GM21576 (cell line): Measurements from ENCODE around the gene MYH16.
"Not testable (repeated sequence)": the region's sequence is repeated elsewhere in the genome, so short reads cannot be mapped to it uniquely, and the experiment has no call there.

Experiments used
- ATAC-seq: cut with Tn5 transposase; IDR thresholded peaks from one replicate; pipeline ENCODE4 v1.9.1; 2021; ENCODE audit warnings: mild to moderate bottlenecking, moderate library complexity; ENCODE audit not compliant: unreplicated experiment

Gene MYH16

DNA sequence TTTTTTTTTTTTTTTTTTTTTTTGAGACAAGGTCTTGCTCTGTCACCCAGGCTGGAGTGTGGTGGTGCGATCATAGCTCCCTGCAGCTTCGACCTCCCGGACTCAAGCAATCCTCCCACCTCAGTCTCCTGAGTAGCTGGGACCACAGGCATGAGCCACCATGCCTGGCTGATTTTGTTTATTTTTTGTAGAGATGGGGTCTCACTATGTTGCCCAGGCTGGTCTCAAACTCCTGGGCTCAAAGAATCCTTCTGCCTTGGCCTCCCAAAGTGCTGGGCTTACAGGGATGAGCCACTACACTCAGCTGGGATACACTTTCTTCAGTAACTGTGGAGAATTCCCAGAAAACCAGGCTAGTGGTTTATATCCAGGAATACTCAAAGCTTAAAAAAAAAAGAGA, 78.0 kb downstream of the MYH16 start:
- not testable (repeated sequence) for ATAC-seq

DNA sequence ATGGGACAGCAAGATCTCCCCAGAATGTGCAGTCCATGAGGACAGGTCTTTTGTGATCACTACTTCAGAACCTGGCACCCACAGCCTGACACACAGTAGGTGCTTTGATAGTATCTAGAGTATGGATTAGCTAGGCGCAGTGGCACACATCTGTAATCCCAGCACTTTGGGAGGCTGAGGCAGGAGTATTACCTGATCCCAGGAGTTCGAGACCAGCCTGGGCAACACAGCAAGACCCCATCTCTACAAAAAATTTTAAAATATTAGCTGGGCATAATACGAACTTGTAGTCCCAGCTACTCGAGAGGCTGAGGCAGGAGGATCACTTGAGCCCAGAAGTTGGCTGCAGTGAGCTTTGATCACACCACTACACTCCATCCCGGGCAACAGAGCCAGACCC, 79.6 kb downstream of the MYH16 start:
- ATAC-seq, result no peak

DNA sequence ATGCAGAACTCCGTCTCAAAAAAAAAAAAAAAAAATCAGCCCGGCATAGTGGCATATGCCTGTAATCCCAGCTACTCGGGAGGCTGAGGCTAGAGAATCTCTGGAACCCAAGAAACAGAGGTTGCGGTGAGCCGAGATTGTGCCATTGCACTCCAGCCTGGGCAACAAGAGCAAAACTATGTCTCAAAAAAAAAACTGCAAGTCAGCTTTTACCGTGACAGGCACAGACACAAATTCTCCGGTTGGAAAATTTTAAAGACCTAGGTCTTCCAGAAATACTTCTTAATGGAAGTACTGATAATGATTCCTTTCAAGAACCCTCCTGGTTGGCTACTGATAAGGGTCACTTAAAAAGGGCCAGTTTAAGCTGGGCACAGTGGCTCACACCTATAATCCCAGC, 82.5 kb downstream of the MYH16 start:
- ATAC-seq, result no peak

DNA sequence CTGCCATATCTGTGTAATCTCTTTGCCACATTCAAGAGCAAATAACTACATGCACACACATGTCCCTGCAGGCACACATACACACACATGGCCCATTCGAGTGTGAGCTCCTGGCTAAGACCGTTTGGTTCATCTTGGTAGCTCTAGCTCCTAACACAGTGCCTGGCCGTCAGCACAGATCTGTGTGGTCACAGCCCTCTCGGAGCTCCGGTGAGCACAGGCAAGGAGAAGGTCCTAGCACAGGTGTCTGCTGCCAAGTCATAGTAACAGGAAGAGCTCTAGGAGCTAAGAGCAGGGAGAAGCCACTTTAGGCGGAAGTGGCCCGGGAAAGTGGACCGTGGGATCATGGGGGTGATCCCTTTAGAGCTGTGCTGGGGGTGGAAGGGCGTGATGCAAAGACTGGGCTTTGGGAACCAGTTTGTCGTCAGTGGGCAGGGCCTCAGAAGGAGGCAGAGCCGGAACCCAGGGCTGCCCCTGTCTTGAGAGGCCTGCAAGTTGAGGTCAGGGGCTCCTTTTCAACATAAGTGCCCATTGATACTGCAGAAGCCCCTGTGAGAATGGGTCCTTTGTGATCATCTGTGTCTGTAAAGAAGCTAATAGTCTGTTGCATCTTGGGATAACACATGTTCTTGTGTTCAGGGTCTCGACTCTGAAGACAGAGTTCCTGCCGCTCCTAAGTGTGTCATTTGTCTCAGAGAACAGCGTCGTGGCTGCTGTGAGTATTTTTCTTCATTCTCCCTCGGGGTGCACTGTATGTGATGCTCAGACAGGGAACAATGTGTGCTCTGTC, 85.3 kb downstream of the MYH16 start:
- ATAC-seq, result no peak

DNA sequence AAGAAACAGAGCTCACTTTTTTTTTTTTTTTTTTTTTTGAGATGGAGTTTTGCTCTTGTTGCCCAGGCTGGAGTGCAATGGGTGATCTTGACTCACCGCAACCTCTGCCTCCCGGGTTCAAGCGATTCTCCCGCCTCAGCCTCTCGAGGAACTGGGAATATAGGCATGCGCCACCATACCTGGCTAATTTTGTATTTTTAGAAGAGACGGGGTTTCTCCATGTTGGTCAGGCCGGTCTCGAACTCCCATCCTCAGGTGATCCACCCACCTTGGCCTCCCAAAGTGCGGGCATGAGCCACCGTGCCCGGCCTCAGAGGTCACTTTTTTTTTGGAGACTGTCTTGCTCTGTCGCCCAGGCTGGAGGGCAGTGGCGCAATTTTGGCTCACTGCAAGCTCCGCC, 85.9 kb downstream of the MYH16 start:
- not testable (repeated sequence) for ATAC-seq

DNA sequence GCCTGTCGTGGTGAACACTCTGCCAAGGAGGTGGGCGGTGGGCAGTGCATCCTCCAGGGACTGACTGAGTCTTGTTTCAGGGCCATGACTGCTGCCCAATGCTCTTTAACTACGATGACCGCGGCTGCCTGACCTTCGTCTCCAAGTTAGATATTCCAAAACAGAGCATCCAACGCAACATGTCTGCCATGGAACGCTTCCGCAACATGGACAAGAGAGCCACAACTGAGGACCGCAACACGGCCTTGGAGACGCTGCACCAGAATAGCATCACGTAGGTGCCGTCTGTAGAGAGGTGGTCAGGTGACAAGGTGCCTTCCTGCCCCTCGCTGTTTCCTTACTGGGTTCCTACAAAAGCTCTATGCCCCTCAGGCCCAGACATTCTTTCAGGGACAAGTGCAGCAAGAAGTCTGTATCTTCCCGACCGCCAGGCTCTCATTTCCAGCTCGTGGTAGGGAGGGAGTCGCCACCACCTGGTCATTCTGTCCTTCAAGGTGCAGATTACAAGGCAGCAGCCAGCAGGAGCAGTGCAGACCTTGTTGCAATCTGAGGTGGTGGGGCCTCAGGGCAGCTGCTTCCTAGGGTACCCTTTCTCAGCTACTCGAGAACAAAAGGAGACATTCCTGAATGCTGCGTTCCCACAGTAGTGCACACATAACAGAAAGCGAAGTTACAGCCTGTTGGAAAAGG, 87.0 kb downstream of the MYH16 start:
- ATAC-seq, result no peak
